Limb (tissue), 2 donors: ENCODE measurements around the gene PDE8A.
"Not testable (repeated sequence)": the region's sequence is repeated elsewhere in the genome, so short reads cannot be mapped to it uniquely, and the experiment has no call there.

ENCODE experiments used
- DNase-seq, 2 donors: peaks; one replicate each; pipeline ENCODE4 v3.0.0-alpha.2; 2016; ENCODE audit errors: extremely low spot score in 2 of 2

PDE8A gene

DNA sequence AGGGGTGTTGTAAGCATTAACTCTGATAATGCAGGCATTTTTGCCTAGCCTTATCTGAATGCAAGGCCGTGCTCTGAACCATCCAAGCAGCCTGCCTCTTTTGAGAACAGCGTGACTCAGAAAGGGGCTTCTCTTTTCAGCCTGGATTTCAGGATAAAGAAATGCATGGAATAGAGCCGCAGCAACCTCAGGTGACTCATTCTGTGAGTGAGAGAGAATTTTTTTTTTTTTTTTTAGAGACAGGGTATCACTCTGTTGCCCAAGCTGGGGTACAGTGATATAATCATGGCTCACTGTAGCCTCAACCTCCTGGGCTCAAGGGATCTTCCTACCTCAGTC lies 20.6 kb upstream of the PDE8A start:
- DNase-seq: no peak

DNA sequence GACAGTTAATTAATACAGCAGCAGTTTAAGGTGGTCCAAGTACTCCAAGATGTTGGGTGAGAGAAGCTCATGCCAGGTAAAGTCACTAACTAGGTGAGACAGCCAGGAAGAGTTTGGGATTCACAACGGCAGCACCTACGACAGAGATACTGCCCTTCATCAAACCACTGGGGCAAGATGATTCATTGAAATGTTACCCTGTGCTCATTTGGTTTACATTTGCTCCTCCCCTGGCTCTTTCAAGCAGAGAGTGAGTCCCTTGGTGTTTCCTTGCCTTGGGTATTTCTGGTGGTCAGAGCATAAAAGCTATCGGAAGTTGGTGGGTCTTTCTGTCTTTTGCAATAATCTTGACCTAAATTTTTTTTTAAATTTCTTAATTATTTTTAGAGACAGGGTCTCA lies 19.9 kb upstream of the PDE8A start:
- DNase-seq: no peak

DNA sequence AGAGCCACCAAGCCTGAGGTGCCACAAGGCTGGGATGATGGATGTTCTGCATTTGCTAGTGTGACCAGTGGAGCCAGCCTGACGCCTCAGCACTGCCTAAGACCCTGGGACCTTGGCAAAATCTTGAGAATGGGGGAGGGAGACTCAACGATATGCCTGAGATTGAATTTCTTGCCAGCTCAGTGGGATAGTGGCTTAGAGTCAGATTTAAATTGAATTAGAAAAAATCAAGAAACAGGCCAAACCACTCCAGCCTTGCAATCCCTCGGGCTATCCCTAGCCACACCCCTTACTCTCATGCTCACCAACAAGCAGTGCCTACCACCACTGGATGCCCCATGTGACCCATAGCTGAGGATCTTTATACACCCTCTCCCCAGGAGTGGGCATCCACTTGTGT lies 18.7 kb upstream of the PDE8A start:
- DNase-seq: no peak

DNA sequence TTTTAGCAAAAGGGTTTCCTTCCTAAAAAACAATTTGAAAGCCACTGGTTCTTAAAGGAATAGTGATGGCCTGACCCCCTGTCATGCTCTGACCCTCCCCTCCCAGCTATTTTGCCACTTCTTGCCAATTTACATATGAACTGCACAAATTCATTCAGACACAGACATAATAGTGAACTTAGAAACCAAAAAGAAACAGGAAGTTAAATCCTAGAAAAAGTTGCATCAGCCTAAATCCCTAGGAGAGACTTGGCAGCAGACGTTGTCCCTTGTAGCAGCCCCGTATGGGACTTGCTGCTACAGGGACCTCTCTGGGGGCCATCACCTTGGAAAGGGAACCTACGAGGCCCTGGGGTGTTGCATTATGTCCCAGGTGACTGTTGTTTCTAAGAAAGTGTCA lies 14.3 kb upstream of the PDE8A start:
- DNase-seq: no peak

DNA sequence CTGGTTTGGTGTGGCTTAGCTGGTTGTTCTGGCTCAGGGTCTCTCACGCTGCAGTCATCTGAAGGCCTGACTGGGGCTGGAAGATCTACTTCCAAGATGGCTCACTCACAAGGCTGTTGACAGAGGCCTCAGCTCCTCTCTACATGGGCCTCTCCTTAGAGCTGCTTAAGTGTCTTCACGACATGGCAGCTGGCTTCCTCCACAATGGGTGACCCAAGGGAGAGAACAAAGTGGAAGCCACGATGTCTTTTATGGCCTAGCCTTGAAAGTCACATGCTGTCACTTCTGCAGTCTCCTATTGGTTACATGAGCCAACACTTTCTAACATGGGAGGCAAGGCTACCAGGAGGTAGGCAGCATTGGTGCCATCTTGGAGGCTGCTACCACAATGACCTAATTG lies 13.4 kb upstream of the PDE8A start:
- no peak for DNase-seq

DNA sequence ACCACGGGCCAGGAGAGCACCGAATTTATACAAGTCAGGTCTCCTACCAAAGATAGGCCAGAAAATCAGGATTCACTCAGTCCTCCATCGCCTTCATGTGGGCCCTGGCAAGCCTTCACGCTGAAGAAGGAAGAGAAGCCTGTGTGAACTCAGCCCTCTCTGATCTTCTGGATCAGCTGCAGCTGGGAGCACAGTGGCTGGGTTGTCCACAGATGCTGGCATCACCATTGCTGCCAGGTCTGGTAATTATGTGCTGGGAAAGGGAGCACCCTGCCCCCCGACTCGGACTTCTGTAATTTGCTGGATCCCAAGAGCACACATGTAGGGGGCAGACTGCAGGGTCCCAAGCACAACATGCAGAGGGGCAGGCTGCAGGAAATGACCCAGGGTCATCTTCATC lies 12.4 kb upstream of the PDE8A start:
- no peak for DNase-seq

DNA sequence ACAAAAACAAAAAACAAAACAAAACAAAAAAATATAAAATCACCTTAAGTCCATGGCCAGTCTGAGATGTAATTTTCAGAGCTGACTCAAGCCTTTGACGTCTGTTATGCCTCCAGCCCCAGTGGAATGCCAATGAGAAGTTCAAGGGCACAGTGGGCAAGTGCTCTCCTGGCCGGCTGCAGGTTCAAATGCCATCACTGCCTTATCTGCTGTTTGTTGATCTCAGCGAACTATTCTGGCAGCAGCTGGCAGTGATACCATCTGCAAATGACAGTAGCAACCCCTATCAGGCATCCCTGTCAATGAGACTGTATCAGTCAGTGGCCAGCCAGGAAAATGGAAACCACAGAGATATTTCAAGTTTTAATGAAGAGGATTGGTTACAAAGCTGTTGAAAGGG lies 10.8 kb upstream of the PDE8A start:
- DNase-seq: no peak

DNA sequence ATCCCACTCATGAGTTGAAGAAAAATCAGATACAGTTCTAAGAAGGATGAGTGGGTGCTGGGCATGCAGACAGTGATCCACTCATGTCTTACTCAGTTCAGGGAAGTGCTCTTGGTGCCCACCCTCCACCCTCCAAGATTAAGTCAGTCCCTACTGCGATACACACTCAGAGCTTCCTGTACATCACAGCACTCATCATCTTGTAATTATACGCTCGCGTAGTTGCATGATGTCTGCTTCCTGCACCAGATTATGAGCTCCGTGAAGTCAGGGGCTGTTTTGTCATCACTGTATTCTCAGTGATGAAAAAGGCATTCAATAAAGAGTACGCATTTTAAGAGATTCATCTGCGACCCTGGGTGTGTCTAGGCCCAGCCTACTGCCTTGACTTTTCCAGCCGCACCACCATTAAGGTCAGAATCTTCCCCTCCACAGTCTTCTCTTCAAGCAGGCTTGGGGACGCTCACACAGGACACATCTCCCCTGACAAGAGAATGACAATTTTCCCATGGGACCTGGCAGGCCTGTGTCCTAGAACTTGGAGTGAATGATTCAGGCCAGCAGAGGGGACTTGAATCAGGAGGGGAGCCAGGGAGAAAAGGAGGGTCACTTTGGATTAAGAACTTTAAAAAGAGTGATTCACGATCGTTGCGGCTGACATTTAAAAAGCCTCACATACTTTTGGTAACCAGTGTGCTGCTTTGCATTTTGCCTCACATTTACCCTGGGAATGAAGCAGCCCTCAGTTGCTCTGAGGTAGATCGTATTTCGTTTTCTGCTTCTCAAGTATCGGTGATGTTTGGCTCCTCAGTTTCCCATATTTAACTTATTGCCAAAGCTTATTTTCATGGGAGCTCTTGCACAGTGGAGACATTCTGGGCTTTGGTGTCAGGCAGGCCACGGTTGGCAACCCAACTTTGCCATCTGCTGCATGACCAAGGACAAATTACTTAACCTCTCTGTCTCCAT lies 7.9 kb upstream of the PDE8A start:
- DNase-seq: no peak

DNA sequence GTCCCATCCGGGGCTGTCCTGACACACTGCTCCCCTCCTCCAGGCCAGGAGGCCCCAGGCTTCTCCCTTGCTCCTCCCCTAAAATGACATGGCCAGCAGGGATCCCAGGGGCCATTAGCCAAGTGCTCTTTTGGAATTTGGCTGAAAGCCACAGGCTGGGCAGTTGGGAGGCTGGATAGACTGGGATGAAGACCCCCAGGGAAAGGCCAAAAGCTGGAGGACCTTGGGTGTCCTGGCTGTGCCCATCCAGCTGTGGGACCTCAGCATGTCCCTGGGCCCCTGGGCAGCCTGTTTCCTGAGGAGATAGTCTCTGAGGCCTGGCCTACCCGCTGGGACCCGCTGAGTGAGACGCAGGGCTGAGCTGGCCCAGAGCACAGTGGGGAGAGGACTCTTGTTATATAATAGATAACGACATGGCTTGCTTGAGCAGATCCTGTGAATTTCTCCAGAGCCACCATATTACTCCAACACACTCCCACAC lies 5.7 kb upstream of the PDE8A start:
- no peak for DNase-seq

DNA sequence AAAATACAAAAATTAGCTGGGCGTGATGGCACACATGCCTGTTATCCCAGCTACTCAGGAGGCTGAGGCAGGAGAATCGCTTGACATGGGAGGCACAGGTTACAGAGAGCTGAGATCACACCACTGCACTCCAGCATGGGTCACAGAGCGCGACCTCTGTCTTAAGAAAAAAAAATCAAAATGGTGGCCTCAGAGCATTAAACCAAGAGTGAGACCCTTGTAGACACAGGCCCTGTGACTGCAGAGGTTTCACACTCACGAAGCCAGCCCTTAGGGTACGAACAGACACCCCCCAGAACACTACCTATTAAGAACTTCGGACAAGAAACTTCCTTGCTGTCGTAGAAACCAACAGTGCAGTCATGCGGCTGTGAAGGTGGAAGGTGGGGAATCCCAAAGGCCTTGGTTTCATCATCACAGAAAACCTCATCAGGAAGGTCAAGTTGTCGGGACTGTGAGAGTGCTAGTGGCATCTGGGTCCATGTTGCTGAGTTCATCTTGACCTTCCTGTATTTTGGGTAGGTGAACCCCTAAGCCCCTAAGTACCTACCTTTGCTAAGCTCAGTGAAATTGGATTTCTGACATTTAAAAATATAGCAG lies 4.8 kb upstream of the PDE8A start:
- no peak for DNase-seq

DNA sequence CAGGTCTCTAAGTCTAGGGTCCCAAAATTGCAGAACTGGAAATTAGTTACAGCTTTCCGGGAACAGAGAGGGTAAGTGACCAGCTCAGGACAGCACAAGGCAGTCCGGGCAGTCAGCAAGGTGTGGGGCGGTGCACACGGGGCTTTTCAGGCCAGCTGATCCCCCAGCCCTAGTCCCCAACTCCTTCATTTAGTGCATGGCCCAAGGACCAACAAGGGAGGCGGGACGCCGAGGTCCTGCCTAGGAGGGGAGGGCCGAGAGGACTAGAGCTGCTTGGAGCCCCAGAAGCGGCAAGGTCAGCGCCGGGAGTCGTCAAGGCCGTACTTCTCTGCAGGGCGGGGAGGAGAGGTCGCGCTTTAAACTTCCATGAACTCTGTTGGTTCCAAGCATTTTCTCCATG lies 2.0 kb upstream of the PDE8A start:
- no peak for DNase-seq

DNA sequence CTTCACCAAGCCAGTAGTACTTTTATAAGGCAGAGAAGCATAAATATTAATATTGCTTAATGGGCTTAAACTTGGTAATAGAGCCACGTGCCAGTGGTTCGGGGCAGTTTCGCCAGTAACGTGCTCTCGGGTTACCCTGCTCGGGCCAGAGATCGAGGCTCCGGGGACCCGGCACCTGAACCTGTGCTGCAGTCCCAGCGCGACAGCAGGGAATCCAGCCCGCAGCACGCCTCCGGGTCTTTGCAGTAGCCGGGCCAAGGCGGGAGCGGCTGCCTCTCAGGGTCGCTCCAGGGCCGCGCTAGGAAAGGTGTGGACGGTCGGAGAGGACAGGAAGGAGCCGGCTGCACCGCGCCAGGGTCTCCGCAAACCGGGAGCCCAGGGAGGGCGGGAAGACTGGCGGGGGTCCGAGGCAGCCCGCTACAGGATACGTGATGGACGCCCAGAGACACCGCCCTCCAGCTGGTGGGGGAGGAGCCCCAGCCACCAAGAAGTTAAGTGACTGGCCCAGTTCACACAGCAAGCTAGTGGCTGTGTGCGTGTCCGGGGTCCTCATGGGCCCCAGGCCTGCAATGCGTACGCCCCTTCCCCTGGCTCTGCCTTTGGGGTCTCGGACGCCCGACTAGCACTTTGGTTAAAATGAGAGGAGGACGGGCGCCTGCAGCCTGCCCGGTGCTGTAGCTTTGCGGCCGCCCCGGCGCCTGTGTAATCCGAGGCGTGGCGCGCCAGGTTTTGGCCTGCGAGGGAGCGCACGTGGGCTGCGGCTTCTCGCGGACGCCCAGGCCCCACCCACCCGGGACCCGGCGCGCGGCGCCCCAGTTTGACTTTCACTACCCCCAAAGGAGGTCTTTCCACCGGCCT lies 1.2 kb upstream of the PDE8A start:
- peak; percentile 79 to 90 for DNase-seq

DNA sequence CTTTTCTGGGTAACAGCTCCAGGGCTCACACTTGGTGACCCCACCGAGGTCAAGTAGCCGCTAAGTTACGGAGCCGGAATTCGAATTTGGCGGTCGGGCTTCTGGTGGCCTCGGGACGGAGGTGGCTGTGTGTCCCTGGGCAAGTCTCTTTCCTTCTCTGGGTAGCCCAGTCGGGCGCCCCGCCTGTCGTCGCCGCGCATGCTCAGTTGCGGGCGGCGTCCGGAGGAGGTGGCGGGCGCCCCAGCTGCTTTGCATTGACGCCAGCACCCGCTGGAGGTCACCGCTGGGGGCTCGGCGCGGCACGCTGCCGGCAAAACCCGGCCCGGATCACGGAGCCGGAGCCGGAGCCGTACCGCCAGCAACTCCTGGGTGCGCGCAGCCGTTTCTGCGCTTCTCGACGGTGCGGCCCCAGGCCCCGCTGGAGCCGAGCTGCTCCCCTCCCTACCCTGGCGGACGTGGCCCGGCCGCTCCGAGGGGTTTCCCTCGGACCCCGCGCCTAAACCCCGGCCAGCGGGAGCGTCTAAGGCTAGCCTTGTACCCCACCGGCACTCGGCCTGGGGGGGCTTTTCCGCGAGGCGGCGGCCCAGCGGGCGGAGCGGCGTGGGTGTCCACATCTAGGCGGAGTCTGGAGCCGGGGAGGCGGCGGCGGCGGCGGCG lies 474 bp upstream of the PDE8A start:
- peak; percentile 93 to 97 for DNase-seq

DNA sequence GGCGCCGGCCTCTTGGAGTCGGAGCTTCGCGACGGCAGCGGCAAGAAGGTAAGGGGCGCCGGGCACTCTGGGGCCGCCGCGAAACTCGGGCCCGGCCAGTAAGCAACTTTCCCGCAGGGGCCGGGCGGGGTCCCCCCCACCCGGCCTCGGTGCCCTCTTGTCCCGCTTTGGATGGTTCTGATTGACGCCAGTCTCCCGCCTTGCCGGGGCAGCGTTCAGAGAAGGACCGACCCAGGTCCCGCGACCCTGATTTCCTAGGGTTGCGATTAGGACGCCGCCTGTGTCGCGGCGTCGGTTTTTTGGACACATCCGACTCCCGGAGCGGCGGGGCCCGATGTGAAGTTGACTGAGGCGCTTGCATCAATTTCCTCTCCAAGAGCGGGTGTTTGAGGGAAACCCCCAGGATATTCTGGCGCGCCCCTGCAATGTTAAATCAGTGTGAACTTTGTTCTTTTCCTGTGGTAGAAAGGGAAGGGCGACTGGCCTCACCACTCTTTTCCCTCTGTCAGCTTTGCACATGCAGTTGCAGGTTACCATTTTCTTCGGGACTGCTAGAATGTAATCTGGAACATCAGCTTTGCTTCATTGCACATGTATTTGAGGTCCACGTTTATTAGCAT lies 755 bp downstream of the PDE8A start:
- peak in 1 of 2 donors; percentile 53 for DNase-seq

DNA sequence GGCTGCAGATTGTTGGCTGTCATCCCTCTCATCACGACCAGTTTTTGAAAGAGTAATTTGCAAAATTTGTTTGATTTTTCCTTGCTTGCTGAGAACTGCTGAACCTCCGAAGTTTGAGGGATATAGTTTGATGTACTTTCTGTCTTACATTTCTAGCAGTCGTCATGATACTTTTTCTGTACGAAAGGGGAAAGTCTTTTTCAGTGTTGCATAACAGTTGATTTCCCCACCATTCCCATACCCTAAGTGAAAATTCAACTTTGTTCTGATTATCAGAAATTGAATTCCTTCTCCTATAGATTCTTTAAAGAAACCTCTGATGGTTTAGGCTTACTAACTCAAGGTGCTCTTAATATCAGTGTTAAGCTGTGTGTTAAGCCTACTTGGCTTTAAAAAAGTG lies 1.6 kb downstream of the PDE8A start:
- DNase-seq: no peak

DNA sequence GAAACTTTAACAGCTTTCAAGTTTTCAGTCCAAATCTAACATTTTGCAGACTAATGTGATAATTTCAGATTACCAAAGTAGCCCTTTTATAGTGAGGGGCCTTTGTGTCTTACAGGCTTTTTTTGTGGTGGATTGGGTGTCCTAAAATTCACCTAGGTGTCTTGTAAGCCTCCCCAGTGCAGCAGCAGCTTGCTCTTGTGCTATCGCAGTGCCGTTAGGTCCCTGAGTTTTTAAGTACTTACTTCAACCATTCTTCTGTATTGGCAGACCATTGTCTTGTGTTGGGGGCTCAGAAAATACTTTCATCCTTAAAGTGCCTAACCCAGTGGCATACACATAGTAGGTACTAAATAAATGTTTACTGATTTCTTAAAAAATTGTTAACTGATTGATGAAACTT lies 2.1 kb downstream of the PDE8A start:
- no peak for DNase-seq

DNA sequence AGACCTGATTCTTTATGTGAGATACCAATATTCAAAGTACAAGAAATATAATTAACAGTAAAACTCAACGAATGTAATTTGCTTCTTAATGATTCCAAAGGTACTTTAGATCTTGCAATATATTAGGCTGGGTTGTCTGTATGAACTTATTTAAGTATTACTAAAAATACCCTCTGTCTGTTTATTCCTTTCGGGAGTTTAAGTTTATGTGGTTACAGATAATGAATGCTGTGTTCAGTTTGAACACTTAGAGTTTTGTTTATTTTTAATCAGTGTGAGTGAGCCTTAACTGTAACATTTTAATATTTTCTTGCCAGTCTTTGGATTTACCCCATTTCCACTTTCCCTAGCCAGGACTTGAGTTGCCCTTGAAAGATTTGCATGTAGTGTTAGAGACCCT lies 3.5 kb downstream of the PDE8A start:
- no peak for DNase-seq

DNA sequence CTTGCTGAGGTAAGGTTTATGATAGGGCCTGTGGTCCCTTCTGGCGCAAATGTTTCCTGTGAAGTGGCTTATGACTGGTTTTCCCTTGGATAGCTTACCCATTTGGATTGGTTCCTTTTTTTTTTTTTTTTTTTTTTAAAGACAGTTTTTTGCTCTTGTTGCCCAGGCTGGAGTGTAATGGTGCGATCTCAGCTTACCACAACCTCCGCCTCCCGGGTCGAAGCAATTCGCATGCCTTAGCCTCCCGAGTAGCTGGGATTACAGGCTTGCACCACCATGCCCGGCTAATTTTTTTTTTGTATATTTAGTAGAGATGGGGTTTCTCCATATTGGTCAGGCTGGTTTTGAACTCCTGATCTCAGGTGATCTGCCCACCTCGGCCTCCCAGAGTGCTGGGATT lies 5.7 kb downstream of the PDE8A start:
- not testable (repeated sequence) for DNase-seq

DNA sequence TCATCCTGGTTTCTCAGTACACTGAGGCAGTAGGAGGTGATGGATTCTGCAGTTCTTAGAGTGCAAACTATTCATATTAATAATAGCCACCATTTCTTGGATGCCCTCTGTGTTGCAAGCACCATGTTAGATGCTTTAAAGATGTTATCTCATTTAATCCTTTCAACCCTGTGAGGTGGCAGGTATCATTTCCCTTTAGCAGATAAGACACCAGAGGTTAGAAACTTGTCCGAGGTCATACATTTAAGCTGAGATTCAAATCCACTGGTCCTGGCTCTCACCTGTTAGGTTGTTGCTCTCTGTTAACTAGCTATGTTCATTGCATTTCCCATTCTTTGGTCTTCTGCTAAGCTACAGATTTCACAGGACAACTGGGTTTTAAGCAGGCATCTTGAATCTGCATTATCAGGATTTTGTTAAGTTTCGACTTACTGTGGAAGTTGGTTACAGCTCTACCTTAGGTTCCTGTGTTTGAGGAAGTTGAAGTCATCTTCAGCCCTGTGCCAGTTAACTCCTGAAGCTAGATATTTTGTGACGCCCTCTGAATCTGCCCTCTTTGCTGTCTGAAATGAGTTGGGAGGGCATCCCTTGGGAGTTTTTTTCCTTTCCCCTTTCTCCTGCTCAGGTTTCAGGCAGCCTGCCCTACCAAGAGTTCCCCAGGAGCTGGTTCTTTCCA lies 6.4 kb downstream of the PDE8A start:
- DNase-seq: no peak

DNA sequence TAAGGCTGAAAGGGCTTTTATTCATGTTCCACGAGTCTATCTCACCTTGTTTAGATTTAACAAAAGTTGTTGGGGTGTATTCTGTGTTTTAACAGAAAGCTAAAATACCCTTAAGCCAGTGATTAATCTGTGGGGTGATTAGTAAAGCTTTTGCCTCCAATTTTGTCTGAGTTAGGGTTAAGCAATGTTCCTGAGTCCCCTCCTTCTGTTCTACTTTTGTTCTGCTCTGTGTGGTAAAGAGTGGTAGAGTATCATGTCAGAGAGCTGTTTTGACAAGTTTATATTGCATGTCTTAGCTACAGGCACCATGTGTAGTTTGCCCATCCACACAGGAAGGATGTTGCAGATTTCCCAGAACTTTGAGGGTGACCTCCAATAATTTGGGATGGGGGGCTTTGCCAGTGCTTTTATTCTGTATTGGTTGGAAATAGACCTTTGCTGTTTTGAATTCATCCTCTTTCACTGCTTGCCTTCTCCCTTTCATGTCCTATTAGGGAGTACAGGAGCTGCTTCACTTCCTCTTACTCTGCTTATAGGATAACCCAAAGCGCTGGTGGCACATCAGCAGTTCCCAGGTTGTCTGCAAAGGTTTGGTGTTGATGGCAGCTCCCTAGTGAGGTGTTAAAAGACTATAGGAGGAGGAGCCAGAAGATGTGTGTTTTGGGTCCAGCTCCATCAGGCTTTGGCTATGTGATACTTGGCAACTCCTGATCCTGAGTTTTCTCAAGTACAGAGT lies 7.4 kb downstream of the PDE8A start:
- no peak for DNase-seq
